Endothelial cell of umbilical vein (primary cell): ENCODE results near the gene PURB. TPM values are rescaled to one million over a fixed set of nuclear protein-coding genes. Genes with fewer than 3 reads are reported as not detected.

ENCODE experiments used
- BruUV-seq: library from RNA; stranded (reverse); fragments of 400-500 nt; replicated peaks from 2 replicates; lab custom pipeline; 2021; lab: Mats Ljungman, UMichigan
- CTCF ChIA-PET: fragments of 300-600, 350-600 bp; sonication (Branson Sonifier 250); formaldehyde crosslinking; loops from one replicate; lab custom pipeline; 2021; ENCODE audit warnings: antibody characterized with exemption, inconsistent platforms; lab: Charles Lee
- POLR2A ChIA-PET: fragments of 300-600, 350-600 bp; sonication (Branson Sonifier 250); formaldehyde crosslinking; loops from one replicate; lab custom pipeline; 2021; ENCODE audit warnings: antibody characterized with exemption, inconsistent platforms; lab: Charles Lee
- DNase-seq: peaks from one replicate; pipeline ENCODE4 v3.0.0-alpha.2; 2011; ENCODE audit warnings: low read depth, low spot score
- FAIRE-seq: peaks from 2 replicates; lab custom pipeline; 2011; peaks lifted over from hg19 to GRCh38; lab: Jason Lieb, UNC
- H2AFZ ChIP-seq: 2 replicates; pipeline ENCODE4 v1.6.0; 2012; ENCODE audit warnings: low read depth, low read length, control low read depth, inconsistent platforms
- H3K27ac ChIP-seq: 2 replicates; pipeline ENCODE4 v1.5.1; 2011; ENCODE audit warnings: low read depth, mild to moderate bottlenecking, control low read depth, low read length, moderate library complexity; ENCODE audit not compliant: insufficient read depth
- H3K27me3 ChIP-seq, 2 experiments: 2 replicates each; pipeline versions ENCODE4 v1.6.0 to v1.6.1; 2011; ENCODE audit warnings: low read length in 2 of 2, mixed read lengths in 1 of 2; ENCODE audit not compliant: control insufficient read depth in 2 of 2, insufficient read depth in 2 of 2
- H3K36me3 ChIP-seq, 2 experiments: 2 replicates in 1 of 2; 3 replicates in 1 of 2; pipeline ENCODE4 v1.5.1; 2011; ENCODE audit warnings: low read length in 2 of 2, mild to moderate bottlenecking in 1 of 2, moderate library complexity in 1 of 2; ENCODE audit not compliant: control insufficient read depth in 2 of 2, insufficient read depth in 2 of 2; ENCODE audit errors: extremely low read depth in 1 of 2
- H3K4me1 ChIP-seq: 3 replicates; pipeline ENCODE4 v1.5.1; 2011; ENCODE audit warnings: mild to moderate bottlenecking, low read length; ENCODE audit not compliant: control insufficient read depth, insufficient read depth; ENCODE audit errors: extremely low read depth
- H3K4me2 ChIP-seq: 2 replicates; pipeline ENCODE4 v1.6.1; 2011; ENCODE audit warnings: low read length, control low read depth, mixed read lengths; ENCODE audit not compliant: insufficient read depth
- H3K4me3 ChIP-seq, 3 experiments: fragments of 200-600 bp in 1 of 3; sonication (generic), shearing (Covaris generic) in 1 of 3; replicated peaks in 1 of 3; 2 replicates each; pipeline ENCODE4 v1.5.1; 2011 to 2016; ENCODE audit warnings: control low read depth in 3 of 3, low read length in 3 of 3, mild to moderate bottlenecking in 2 of 3, inconsistent platforms in 1 of 3, low read depth in 1 of 3, moderate library complexity in 1 of 3; ENCODE audit not compliant: insufficient read depth in 1 of 3
- H3K79me2 ChIP-seq: 2 replicates; pipeline ENCODE4 v1.6.0; 2012; ENCODE audit warnings: low read length, inconsistent platforms; ENCODE audit not compliant: control insufficient read depth, insufficient read depth
- H3K9ac ChIP-seq: replicated peaks from 2 replicates; pipeline ENCODE3; 2011; ENCODE audit warnings: low read length, control low read depth; ENCODE audit not compliant: insufficient read depth; ENCODE audit errors: extremely low read depth
- H3K9me1 ChIP-seq: replicated peaks from 3 replicates; pipeline ENCODE4 v1.6.0; 2011; ENCODE audit warnings: mild to moderate bottlenecking, low read length; ENCODE audit not compliant: control insufficient read depth, insufficient read depth; ENCODE audit errors: extremely low read depth
- H3K9me3 ChIP-seq: replicated peaks from 2 replicates; pipeline ENCODE4 v1.5.1; 2012; ENCODE audit warnings: low read length, inconsistent platforms; ENCODE audit not compliant: control insufficient read depth, insufficient read depth
- H4K20me1 ChIP-seq: replicated peaks from 2 replicates; pipeline ENCODE3; 2011; ENCODE audit warnings: mild to moderate bottlenecking, low read length; ENCODE audit not compliant: control insufficient read depth, insufficient read depth; ENCODE audit errors: extremely low read depth
- EZH2 ChIP-seq: IDR thresholded peaks from 2 replicates; pipeline ENCODE4 v1.6.1; 2012; ENCODE audit warnings: borderline replicate concordance, low read depth, mild to moderate bottlenecking, moderate library complexity, low read length, inconsistent platforms; ENCODE audit not compliant: severe bottlenecking
- FOS ChIP-seq: IDR thresholded peaks from 2 replicates; pipeline ENCODE4 v1.6.1; 2011; ENCODE audit warnings: mild to moderate bottlenecking, low read length, moderate library complexity, borderline replicate concordance; ENCODE audit not compliant: insufficient read depth
- GATA2 ChIP-seq: IDR thresholded peaks from 2 replicates; pipeline ENCODE4 v1.7.0; 2011; ENCODE audit warnings: low read depth, mild to moderate bottlenecking, moderate library complexity, mixed read lengths, low read length; ENCODE audit not compliant: insufficient read length, insufficient read depth
- JUN ChIP-seq: IDR thresholded peaks from 2 replicates; pipeline ENCODE4 v1.6.1; 2011; ENCODE audit warnings: borderline replicate concordance, low read depth; ENCODE audit not compliant: insufficient read length, insufficient read depth
- MAX ChIP-seq: IDR thresholded peaks from 2 replicates; pipeline ENCODE4 v1.6.1; 2011; ENCODE audit not compliant: insufficient read depth, insufficient read length
- MYC ChIP-seq: IDR thresholded peaks from one replicate; pipeline ENCODE4 v1.6.1; 2011; ENCODE audit warnings: mild to moderate bottlenecking, low read depth, low read length
- POLR2A ChIP-seq: IDR thresholded peaks from 2 replicates; pipeline ENCODE4 v1.6.1; 2012; ENCODE audit warnings: low read depth, mild to moderate bottlenecking, control low read depth, low read length
- POLR2AphosphoS5 ChIP-seq: IDR thresholded peaks from 2 replicates; pipeline ENCODE4 v1.6.1; 2012; ENCODE audit warnings: low read depth, mild to moderate bottlenecking, control low read depth, low read length, moderate library complexity; ENCODE audit not compliant: insufficient read depth
- dilution Hi-C: fragments of 300-500 bp; cut with MboI; formaldehyde crosslinking; loops from one replicate; pipeline ENCODE4 v1.15.0; 2019; ENCODE audit warnings: low sequenced_read_pairs; ENCODE audit not compliant: extremely low pct_ligation_motif_present
- intact Hi-C: fragments of 100-400 bp; cut with micrococcal nuclease; formaldehyde crosslinking; loops from one replicate; pipeline ENCODE4 v1.10.0; 2022
- polyA plus RNA-seq, 4 experiments: library from polyadenylated mRNA; depleted of rRNA in 3 of 4; stranded (reverse) in 3 of 4; unstranded in 1 of 4; fragments of >200 nt; gene quantifications; 2 replicates each; pipeline versions ENCODE4 v1.2.1 to v1.2.3, GENCODE V29; 2011 to 2012; ENCODE audit warnings: missing spikeins in 1 of 4
- total RNA-seq: library from RNA; stranded (reverse); gene quantifications from 2 replicates; pipeline ENCODE4 v1.2.3, GENCODE V29; 2021
- TF ChIP-seq, protein P1 (sequence below), 2 donors: IDR thresholded peaks; 1 replicate in 1 of 2; 2 replicates in 1 of 2; pipeline ENCODE4 v1.5.1; 2011; ENCODE audit warnings: low read length in 2 of 2, mild to moderate bottlenecking in 2 of 2, moderate library complexity in 2 of 2, control low read depth in 1 of 2, inconsistent platforms in 1 of 2, low read depth in 1 of 2; ENCODE audit not compliant: insufficient read depth in 1 of 2; ENCODE audit errors: extremely low read depth in 1 of 2

The PURB gene
- total and polyA plus RNA-seq, 2 donors (not counting 3 experiments of a cell fraction or from before 2014, with no cell fraction given): 2.7 to 25.5 TPM

- Histone ChIP-seq H3K4me2 (no peak overlapping the region), H3K9ac (no peak overlapping the region), H4K20me1 (no peaks in the 10 kb centered on the region), H3K36me3 (peaks cover 2 to 6% of the 10 kb centered on the region in 2 experiments), H3K4me3 (no peak overlapping the region), H2AFZ (no peak overlapping the region), H3K9me3 (no peaks in the 10 kb centered on the region), H3K79me2 (peaks cover 55% of the 10 kb centered on the region), H3K27ac (no peak overlapping the region), H3K4me1 (no peaks in the 10 kb centered on the region), H3K9me1 (no peaks in the 10 kb centered on the region), H3K27me3 (no peaks in the 10 kb centered on the region)
- FAIRE-seq (no peak), DNase-seq (no peak)
- no TSS peak for BruUV-seq
- dilution Hi-C loops: no loop called here
- intact Hi-C loops: no loop called here
- ChIA-PET POLR2A (no interaction called here), CTCF (no interaction called here)
- no peak for TF ChIP-seq POLR2AphosphoS5
- TF ChIP-seq MAX: no peak
- TF ChIP-seq GATA2: no peak
- TF ChIP-seq MYC: no peak
- TF ChIP-seq, protein P1, sequence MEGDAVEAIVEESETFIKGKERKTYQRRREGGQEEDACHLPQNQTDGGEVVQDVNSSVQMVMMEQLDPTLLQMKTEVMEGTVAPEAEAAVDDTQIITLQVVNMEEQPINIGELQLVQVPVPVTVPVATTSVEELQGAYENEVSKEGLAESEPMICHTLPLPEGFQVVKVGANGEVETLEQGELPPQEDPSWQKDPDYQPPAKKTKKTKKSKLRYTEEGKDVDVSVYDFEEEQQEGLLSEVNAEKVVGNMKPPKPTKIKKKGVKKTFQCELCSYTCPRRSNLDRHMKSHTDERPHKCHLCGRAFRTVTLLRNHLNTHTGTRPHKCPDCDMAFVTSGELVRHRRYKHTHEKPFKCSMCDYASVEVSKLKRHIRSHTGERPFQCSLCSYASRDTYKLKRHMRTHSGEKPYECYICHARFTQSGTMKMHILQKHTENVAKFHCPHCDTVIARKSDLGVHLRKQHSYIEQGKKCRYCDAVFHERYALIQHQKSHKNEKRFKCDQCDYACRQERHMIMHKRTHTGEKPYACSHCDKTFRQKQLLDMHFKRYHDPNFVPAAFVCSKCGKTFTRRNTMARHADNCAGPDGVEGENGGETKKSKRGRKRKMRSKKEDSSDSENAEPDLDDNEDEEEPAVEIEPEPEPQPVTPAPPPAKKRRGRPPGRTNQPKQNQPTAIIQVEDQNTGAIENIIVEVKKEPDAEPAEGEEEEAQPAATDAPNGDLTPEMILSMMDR (IDR thresholded peaks at IDR 0.05; ENCODE audit: extremely low read depth in 1 of 2, insufficient read depth in 1 of 2, low read depth in 1 of 2, low read length in 2 of 2): no peak
- TF ChIP-seq POLR2A: no peak
- no peak for TF ChIP-seq FOS
- no peak for TF ChIP-seq JUN
- no peak for TF ChIP-seq EZH2
These were observed 46.6 kb downstream of the PURB start for GRCh38 chr7:44838751-44839150.
